MCF 10A (cell line): ENCODE results near the gene HS1BP3. TPM values are rescaled to one million over a fixed set of nuclear protein-coding genes. Genes with fewer than 3 reads are reported as not detected.

ENCODE experiments used
- BruUV-seq: library from RNA; stranded (reverse); fragments of 400-500 nt; replicated peaks from 2 replicates; lab custom pipeline; 2021; lab: Mats Ljungman, UMichigan
- CTCF ChIA-PET: fragments of 300-600 bp; sonication (Branson Sonifier 250); formaldehyde crosslinking; extraction: SDS; loops from one replicate; lab custom pipeline; 2021; ENCODE audit warnings: antibody characterized with exemption, inconsistent platforms; lab: Yijun Ruan, JAX
- POLR2A ChIA-PET: fragments of 300-600, 350-650 bp; sonication (Branson Sonifier 250); formaldehyde crosslinking; extraction: SDS; loops from one replicate; lab custom pipeline; 2020; ENCODE audit warnings: antibody characterized with exemption, inconsistent platforms; lab: Yijun Ruan, JAX
- DNase-seq: peaks from one replicate; pipeline ENCODE4 v3.0.0-alpha.2; 2018; ENCODE audit not compliant: unreplicated experiment
- H3K27ac Mint-ChIP-seq: one replicate; pipeline ENCODE4 v1.8.0; 2022; ENCODE audit warnings: mild to moderate bottlenecking, low read depth, mixed read lengths; ENCODE audit not compliant: unreplicated experiment
- H3K27me3 Mint-ChIP-seq: one replicate; pipeline ENCODE4 v1.8.0; 2022; ENCODE audit warnings: mixed read lengths; ENCODE audit not compliant: insufficient read depth, unreplicated experiment
- H3K36me3 Mint-ChIP-seq: one replicate; pipeline ENCODE4 v1.8.0; 2022; ENCODE audit warnings: mild to moderate bottlenecking, moderate library complexity, mixed read lengths; ENCODE audit not compliant: insufficient read depth, unreplicated experiment
- H3K4me1 Mint-ChIP-seq: one replicate; pipeline ENCODE4 v1.8.0; 2022; ENCODE audit warnings: mixed read lengths; ENCODE audit not compliant: insufficient read depth, unreplicated experiment
- H3K4me3 Mint-ChIP-seq: one replicate; pipeline ENCODE4 v1.8.0; 2022; ENCODE audit warnings: mild to moderate bottlenecking, moderate library complexity, mixed read lengths; ENCODE audit not compliant: unreplicated experiment
- H3K9me3 Mint-ChIP-seq: one replicate; pipeline ENCODE4 v1.8.0; 2022; ENCODE audit warnings: mixed read lengths; ENCODE audit not compliant: unreplicated experiment
- CTCF ChIP-seq: fragments of 200-600 bp; IDR thresholded peaks from one replicate; pipeline ENCODE4 v1.8.0; 2022; ENCODE audit warnings: antibody characterized with exemption, mild to moderate bottlenecking; ENCODE audit not compliant: unreplicated experiment
- intact Hi-C: fragments of 100-400 bp; cut with micrococcal nuclease; formaldehyde crosslinking; loops from 2 replicates; pipeline ENCODE4 v1.14.1; 2022
- total RNA-seq: library from RNA; stranded (reverse); gene quantifications from 2 replicates; pipeline ENCODE4 v1.2.3, GENCODE V29; 2022

Gene HS1BP3
- total RNA-seq, 1 experiment from 2014 or later, result 10.0 TPM

GRCh38 chr2:20629581-20630171 is 21.2 kb downstream of the HS1BP3 start:
- H3K27me3 Mint-ChIP-seq, result no peaks in the 10 kb centered on the region
- CTCF ChIA-PET, result interaction anchor here (0.7 to 3.3 kb wide), 7 partner anchors 9 to 251 kb away, joined by 3 to 18 read pairs (median 6); no protein-coding TSS in a partner anchor
- peaks cover 6% of the 10 kb centered on the region for H3K36me3 Mint-ChIP-seq
- no peak for DNase-seq
- BruUV-seq, result no TSS peak
- TF ChIP-seq CTCF, result no peak
- intact Hi-C loops, result loop anchor here (5.0 kb wide), 1 partner anchor 122 kb away; no protein-coding TSS in a partner anchor
- H3K9me3 Mint-ChIP-seq, result no peaks in the 10 kb centered on the region
- no peaks in the 10 kb centered on the region for H3K4me1 Mint-ChIP-seq
- no peak overlapping the region for H3K27ac Mint-ChIP-seq
- POLR2A ChIA-PET, result interaction anchor here (1.5 to 1.6 kb wide), 2 partner anchors 12 to 25 kb away, joined by 3 to 7 read pairs; no protein-coding TSS in a partner anchor
- no peak overlapping the region for H3K4me3 Mint-ChIP-seq

- no TSS peak for BruUV-seq
- ChIA-PET CTCF (interaction anchor here (0.8 to 1.6 kb wide), 3 partner anchors 10 to 185 kb away, joined by 3 to 7 read pairs (median 6); no protein-coding TSS in a partner anchor), POLR2A (interaction anchor here (1.6 kb wide), 1 partner anchor 24 kb away, joined by 3 read pairs; no protein-coding TSS in a partner anchor)
- TF ChIP-seq CTCF, result no peak
- no peak overlapping the region for H3K27ac Mint-ChIP-seq
- no peak for DNase-seq
- intact Hi-C loops, result no loop called here
- no peaks in the 10 kb centered on the region for H3K4me1 Mint-ChIP-seq
- no peaks in the 10 kb centered on the region for H3K27me3 Mint-ChIP-seq
- peaks cover 6% of the 10 kb centered on the region for H3K36me3 Mint-ChIP-seq
- no peak overlapping the region for H3K4me3 Mint-ChIP-seq
- no peaks in the 10 kb centered on the region for H3K9me3 Mint-ChIP-seq
Observed at GRCh38 chr2:20629181-20629580, 21.7 kb downstream of the HS1BP3 start.

GRCh38 chr2:20627712-20628380 is 23.1 kb downstream of the HS1BP3 start:
- intact Hi-C loops, result no loop called here
- no peak for TF ChIP-seq CTCF
- Mint-ChIP-seq H3K36me3 (peaks cover 7% of the 10 kb centered on the region), H3K27me3 (no peaks in the 10 kb centered on the region), H3K27ac (no peak overlapping the region), H3K4me1 (no peaks in the 10 kb centered on the region), H3K4me3 (no peak overlapping the region), H3K9me3 (no peaks in the 10 kb centered on the region)
- CTCF ChIA-PET, result no interaction called here
- DNase-seq, result no peak
- POLR2A ChIA-PET, result interaction anchor here (1.6 kb wide), 1 partner anchor 23 kb away, joined by 3 read pairs; no protein-coding TSS in a partner anchor
- BruUV-seq, result no TSS peak
